ENCODE measurements around the gene TMA16. TPM values are rescaled to one million over a fixed set of nuclear protein-coding genes. Genes with fewer than 3 reads are reported as not detected.

The TMA16 gene
- total and polyA plus RNA-seq, 11 donors, result 6.1 to 16.9 (median 11.5) TPM

DNA sequence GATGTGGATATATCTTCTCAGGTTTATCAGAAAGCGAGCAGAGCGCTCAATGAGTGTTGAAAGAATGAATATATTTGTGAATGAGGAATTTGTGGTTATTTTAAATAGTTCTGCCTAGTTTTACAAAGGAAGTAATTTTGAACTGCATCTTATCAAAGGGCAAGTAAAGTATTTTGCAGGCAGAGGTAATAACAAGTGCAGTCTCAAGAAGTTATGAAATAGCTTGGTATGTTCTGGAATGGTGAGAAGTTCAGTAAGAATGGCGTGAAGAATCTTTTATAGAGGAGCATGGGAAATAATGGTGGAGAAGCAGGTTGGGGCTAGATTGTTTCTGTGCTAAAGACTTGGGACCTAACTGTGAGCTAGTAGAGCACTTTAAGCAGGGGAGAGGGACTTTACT, 10.9 kb downstream of the TMA16 start:
- 93 to 96% (median 93%) methylated on average over 3 of the region's 3 CpGs for WGBS, 4 donors

DNA sequence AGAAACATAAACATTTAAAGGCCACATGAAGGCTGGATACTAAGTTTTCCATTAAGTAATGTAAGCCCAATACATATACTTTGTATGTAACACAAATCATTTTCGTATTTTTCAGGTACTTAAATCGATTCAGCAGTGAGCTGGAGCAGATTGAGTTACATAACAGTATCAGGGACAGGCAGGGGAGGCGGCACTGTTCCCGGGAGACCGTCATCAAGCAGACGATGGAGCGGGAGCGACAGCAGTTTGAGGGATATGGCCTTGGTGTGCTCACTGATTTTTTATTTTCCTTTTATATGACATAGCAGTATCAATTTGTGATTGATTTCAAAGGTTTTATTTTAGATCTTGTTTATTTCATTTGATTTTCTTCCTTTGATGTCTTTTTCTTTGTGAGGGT, 20.7 kb downstream of the TMA16 start:
- peaks cover 0 to 88% (median 77%) of the 10 kb centered on the region in 9 donors for H3K36me3 ChIP-seq
- no peaks in the 10 kb centered on the region for H3K9me3 ChIP-seq
- no peak overlapping the region for H3K27ac ChIP-seq
- H3K4me1 ChIP-seq, result no peaks in the 10 kb centered on the region
- DNase-seq (no peak), ATAC-seq (no peak)
- 93 to 97% (median 95%) methylated on average over 8 of the region's 8 CpGs for WGBS, 4 donors
- H3K4me3 ChIP-seq, result no peak overlapping the region
- intact Hi-C loops (cut with DNase I), result no loop called here
- TF ChIP-seq, protein P1, sequence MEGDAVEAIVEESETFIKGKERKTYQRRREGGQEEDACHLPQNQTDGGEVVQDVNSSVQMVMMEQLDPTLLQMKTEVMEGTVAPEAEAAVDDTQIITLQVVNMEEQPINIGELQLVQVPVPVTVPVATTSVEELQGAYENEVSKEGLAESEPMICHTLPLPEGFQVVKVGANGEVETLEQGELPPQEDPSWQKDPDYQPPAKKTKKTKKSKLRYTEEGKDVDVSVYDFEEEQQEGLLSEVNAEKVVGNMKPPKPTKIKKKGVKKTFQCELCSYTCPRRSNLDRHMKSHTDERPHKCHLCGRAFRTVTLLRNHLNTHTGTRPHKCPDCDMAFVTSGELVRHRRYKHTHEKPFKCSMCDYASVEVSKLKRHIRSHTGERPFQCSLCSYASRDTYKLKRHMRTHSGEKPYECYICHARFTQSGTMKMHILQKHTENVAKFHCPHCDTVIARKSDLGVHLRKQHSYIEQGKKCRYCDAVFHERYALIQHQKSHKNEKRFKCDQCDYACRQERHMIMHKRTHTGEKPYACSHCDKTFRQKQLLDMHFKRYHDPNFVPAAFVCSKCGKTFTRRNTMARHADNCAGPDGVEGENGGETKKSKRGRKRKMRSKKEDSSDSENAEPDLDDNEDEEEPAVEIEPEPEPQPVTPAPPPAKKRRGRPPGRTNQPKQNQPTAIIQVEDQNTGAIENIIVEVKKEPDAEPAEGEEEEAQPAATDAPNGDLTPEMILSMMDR (IDR thresholded peaks at IDR 0.05), result no peak
- no peak for TF ChIP-seq POLR2A (IDR thresholded peaks at IDR 0.05)
- no peaks in the 10 kb centered on the region for H3K27me3 ChIP-seq

More for the DNA sequence above, 10.9 kb downstream of the TMA16 start:
- Histone ChIP-seq H3K4me3 (no peak overlapping the region), H3K27ac (no peak overlapping the region), H3K9me3 (no peaks in the 10 kb centered on the region), H3K27me3 (no peaks in the 10 kb centered on the region), H3K4me1 (peaks cover 0 to 8% (median 0%) of the 10 kb centered on the region in 12 donors), H3K36me3 (peaks cover 0 to 36% (median 25%) of the 10 kb centered on the region in 9 donors)
- DNase-seq (no peak), ATAC-seq (no peak)
- intact Hi-C loops (cut with DNase I), result no loop called here
- TF ChIP-seq, protein P1 (IDR thresholded peaks at IDR 0.05), result no peak
- no peak for TF ChIP-seq POLR2A (IDR thresholded peaks at IDR 0.05)

DNA sequence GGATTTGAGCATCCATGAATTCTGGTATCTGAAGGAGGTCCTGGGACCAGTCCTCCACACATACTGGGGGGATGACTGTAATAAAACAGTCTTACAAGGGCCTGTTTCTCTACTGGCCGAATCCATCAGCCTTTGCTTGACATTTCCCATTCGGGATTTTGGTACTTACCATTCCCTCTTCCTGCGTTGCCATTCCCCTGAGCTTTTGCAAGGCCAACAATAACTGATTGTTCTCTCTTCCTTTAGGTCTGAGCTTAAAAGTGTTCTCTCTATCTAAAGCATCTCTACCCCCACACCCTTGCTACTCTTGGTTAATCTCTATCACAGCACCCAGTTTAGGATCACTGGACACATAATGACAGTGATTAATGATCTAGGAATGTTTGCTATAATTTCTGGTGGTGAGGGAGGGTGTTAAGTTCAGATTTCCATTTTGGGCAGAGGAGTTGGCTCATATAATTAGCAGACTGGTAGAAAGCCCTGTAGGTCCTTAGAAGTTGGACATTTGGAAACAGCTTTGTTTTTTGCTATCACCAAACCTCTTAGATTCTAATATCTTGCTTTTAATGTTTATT, 29.4 kb downstream of the TMA16 start:
- no peaks in the 10 kb centered on the region for H3K4me1 ChIP-seq
- no peaks in the 10 kb centered on the region for H3K9me3 ChIP-seq
- peaks cover 0 to 100% (median 61%) of the 10 kb centered on the region in 9 donors for H3K36me3 ChIP-seq
- no peaks in the 10 kb centered on the region for H3K27me3 ChIP-seq
- TF ChIP-seq, protein P1 (IDR thresholded peaks at IDR 0.05), result no peak
- TF ChIP-seq POLR2A (IDR thresholded peaks at IDR 0.05), result no peak
- no peak for ATAC-seq
- H3K27ac ChIP-seq, result no peak overlapping the region
- 61 to 67% (median 64%) methylated on average over 3 of the region's 3 CpGs for WGBS, 4 donors
- H3K4me3 ChIP-seq, result no peak overlapping the region
- DNase-seq, result no peak
- intact Hi-C loops (cut with DNase I), result no loop called here

DNA sequence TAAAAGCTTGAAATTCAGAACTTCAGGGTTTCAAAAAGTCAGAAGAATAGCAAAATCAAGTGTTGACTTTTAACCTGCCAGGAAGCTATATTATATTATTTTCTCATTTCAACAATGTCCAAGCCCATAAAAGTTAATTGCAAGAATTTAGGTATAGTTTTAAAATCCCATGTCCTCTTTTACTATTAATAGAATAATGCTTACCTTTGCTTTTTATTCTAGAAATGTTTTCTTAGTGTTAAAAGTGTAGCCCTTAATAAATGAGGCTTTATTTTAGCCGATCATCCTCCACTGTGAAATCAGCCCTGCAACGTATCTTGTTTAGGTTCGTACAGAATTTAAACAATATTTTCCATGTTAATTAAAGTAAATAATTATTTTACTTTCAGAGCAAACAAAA, 31.5 kb downstream of the TMA16 start:
- Histone ChIP-seq H3K27me3 (no peaks in the 10 kb centered on the region), H3K4me1 (no peaks in the 10 kb centered on the region), H3K27ac (no peak overlapping the region), H3K9me3 (no peaks in the 10 kb centered on the region), H3K4me3 (no peak overlapping the region), H3K36me3 (peaks cover 0 to 95% (median 58%) of the 10 kb centered on the region in 9 donors)
- ATAC-seq, result no peak
- intact Hi-C loops (cut with DNase I), result no loop called here
- DNase-seq, result no peak
- 94 to 98% (median 95%) methylated on average over 3 of the region's 3 CpGs for WGBS, 4 donors
- TF ChIP-seq, protein P1 (IDR thresholded peaks at IDR 0.05), result no peak
- TF ChIP-seq POLR2A (IDR thresholded peaks at IDR 0.05), result no peak

All from heart left ventricle (tissue), 16 donors.